Keratinocyte (primary cell): ENCODE measurements around the gene ANKMY1. TPM values are rescaled to one million over a fixed set of nuclear protein-coding genes. Genes with fewer than 3 reads are reported as not detected.
A peak's percentile ranks its signal among the peaks of the same experiment; 100 is the strongest.

Experiments used
- DNase-seq: peaks from one replicate; pipeline ENCODE4 v3.0.0-alpha.2; 2011; ENCODE audit warnings: low read depth, missing footprints, low spot score
- FAIRE-seq: peaks from 2 replicates; lab custom pipeline; 2011; peaks lifted over from hg19 to GRCh38; lab: Jason Lieb, UNC
- H2AFZ ChIP-seq: 2 replicates; pipeline ENCODE4 v1.6.0; 2012; ENCODE audit warnings: low read length, control low read depth, inconsistent platforms; ENCODE audit not compliant: control insufficient read depth
- H3K27ac ChIP-seq: 2 replicates; pipeline ENCODE4 v1.5.1; 2011; ENCODE audit warnings: low read length; ENCODE audit not compliant: control insufficient read depth, insufficient read depth
- H3K27me3 ChIP-seq: 3 replicates; pipeline ENCODE4 v1.6.0; 2011; ENCODE audit warnings: low read length; ENCODE audit not compliant: control insufficient read depth, insufficient read depth; ENCODE audit errors: extremely low read depth
- H3K36me3 ChIP-seq, 2 experiments: 2 replicates in 1 of 2; 3 replicates in 1 of 2; pipeline ENCODE4 v1.5.1; 2011; ENCODE audit warnings: low read length in 2 of 2, mild to moderate bottlenecking in 1 of 2; ENCODE audit not compliant: control insufficient read depth in 2 of 2, insufficient read depth in 2 of 2; ENCODE audit errors: extremely low read depth in 1 of 2
- H3K4me1 ChIP-seq: 3 replicates; pipeline ENCODE4 v1.5.1; 2011; ENCODE audit warnings: low read length; ENCODE audit not compliant: control insufficient read depth, insufficient read depth; ENCODE audit errors: extremely low read depth
- H3K4me2 ChIP-seq: 3 replicates; pipeline ENCODE4 v1.6.0; 2011; ENCODE audit warnings: low read depth, low read length; ENCODE audit not compliant: control insufficient read depth, insufficient read depth; ENCODE audit errors: extremely low read depth
- H3K4me3 ChIP-seq, 3 experiments: fragments of 200-600 bp in 1 of 3; sonication (generic) in 1 of 3; 2 replicates in 2 of 3; 3 replicates in 1 of 3; pipeline ENCODE4 v1.5.1; 2011 to 2016; ENCODE audit warnings: low read length in 3 of 3, mild to moderate bottlenecking in 3 of 3, control low read depth in 2 of 3, inconsistent platforms in 1 of 3, low read depth in 1 of 3, mixed read lengths in 1 of 3, mixed run types in 1 of 3, moderate library complexity in 1 of 3; ENCODE audit not compliant: control insufficient read depth in 2 of 3, insufficient read depth in 2 of 3; ENCODE audit errors: extremely low read depth in 1 of 3
- H3K79me2 ChIP-seq: 2 replicates; pipeline ENCODE4 v1.6.0; 2012; ENCODE audit warnings: low read length; ENCODE audit not compliant: control insufficient read depth, insufficient read depth
- H3K9ac ChIP-seq: 3 replicates; pipeline ENCODE4 v1.6.0; 2011; ENCODE audit warnings: low read length; ENCODE audit not compliant: control insufficient read depth, insufficient read depth; ENCODE audit errors: extremely low read depth
- H3K9me1 ChIP-seq: 3 replicates; pipeline ENCODE4 v1.6.0; 2011; ENCODE audit warnings: low read length; ENCODE audit not compliant: control insufficient read depth, insufficient read depth; ENCODE audit errors: extremely low read depth
- H3K9me3 ChIP-seq: 2 replicates; pipeline ENCODE4 v1.5.1; 2012; ENCODE audit warnings: low read depth, low read length; ENCODE audit not compliant: control insufficient read depth
- H4K20me1 ChIP-seq: 3 replicates; pipeline ENCODE4 v1.6.0; 2011; ENCODE audit warnings: low read length; ENCODE audit not compliant: control insufficient read depth, insufficient read depth; ENCODE audit errors: extremely low read depth
- EZH2 ChIP-seq: IDR thresholded peaks from one replicate; pipeline ENCODE4 v1.6.1; 2012; ENCODE audit warnings: inconsistent platforms, mild to moderate bottlenecking, low read length, moderate library complexity
- dilution Hi-C: fragments of 300-500 bp; cut with MboI; formaldehyde crosslinking; loops from one replicate; pipeline ENCODE4 v1.7.0; 2020; ENCODE audit warnings: low sequenced_read_pairs; ENCODE audit not compliant: extremely low pct_ligation_motif_present
- polyA plus RNA-seq, 5 experiments: library from polyadenylated mRNA; depleted of rRNA in 3 of 5; stranded (reverse) in 3 of 5; stranded (forward) in 1 of 5; unstranded in 1 of 5; fragments of >200 nt; gene quantifications; 1 replicate in 1 of 5; 2 replicates in 3 of 5; 3 replicates in 1 of 5; pipeline versions ENCODE4 v1.2.1 to v1.2.3, GENCODE V29; 2011 to 2012; ENCODE audit warnings: missing spikeins in 2 of 5, low read depth in 1 of 5, low replicate concordance in 1 of 5
- TF ChIP-seq, protein P1 (sequence below), 3 experiments: IDR thresholded peaks in 1 of 3; conservative IDR thresholded peaks in 1 of 3; optimal IDR thresholded peaks in 1 of 3; 2 replicates in 2 of 3; 3 replicates in 1 of 3; pipeline versions ENCODE3 to v1.5.1; 2011; ENCODE audit warnings: low read length in 3 of 3, mild to moderate bottlenecking in 3 of 3, moderate library complexity in 2 of 3, control low read depth in 1 of 3, inconsistent platforms in 1 of 3; ENCODE audit not compliant: insufficient read depth in 2 of 3; ENCODE audit errors: extremely low read depth in 1 of 3

Gene ANKMY1
- polyA plus RNA-seq, 1 donor (not counting 4 experiments of a cell fraction or from before 2014, with no cell fraction given), result 3.3 TPM

DNA sequence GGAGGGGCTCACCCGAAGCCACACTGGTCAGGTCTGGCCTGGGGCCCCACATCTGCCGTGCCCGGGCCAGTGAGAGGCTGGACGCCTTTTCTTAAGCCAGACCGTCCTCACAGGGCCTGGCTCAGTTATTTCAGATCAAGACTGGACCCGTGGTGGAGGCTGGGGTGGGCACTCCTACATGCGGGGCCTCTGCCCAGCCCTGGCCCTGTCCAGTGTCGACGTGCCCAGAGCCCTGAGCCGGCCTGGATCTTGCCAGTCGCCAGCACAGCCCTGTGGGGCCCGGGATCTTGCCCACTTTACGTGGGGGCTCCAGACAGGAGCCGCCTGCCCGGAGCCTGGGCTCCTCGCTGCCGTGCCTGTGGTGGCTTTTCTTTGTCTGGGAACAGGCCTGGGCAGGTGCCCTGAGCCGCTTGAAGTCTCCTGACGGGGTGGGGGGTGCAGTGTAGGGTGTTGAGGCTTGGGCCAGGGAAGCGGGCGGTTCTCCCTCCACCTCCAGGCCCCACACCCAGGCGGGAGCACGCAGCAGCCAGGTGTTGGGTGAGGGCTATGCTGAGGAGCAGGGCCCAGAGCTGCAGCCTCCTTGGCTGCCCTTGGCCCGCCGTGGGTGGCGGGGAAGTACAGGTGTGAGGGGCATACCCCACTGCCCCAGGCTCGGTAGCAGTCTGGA is 116.3 kb downstream of the ANKMY1 start:
- Histone ChIP-seq H3K27ac (peak overlapping the region; percentile 69), H3K27me3 (no peaks in the 10 kb centered on the region), H3K4me1 (peaks cover 52% of the 10 kb centered on the region), H3K4me3 (peak overlapping the region in 2 of 3 experiments; percentile 27 to 38), H3K79me2 (peaks cover 96% of the 10 kb centered on the region), H3K9me3 (no peaks in the 10 kb centered on the region), H3K4me2 (peak overlapping the region; percentile 73), H3K9me1 (peaks cover 3% of the 10 kb centered on the region), H4K20me1 (peaks cover 43% of the 10 kb centered on the region), H2AFZ (no peak overlapping the region), H3K9ac (peak overlapping the region; percentile 66), H3K36me3 (peaks cover 10 to 17% of the 10 kb centered on the region in 2 experiments)
- FAIRE-seq (no peak), DNase-seq (no peak)
- dilution Hi-C loops, result no loop called here
- TF ChIP-seq, protein P1, sequence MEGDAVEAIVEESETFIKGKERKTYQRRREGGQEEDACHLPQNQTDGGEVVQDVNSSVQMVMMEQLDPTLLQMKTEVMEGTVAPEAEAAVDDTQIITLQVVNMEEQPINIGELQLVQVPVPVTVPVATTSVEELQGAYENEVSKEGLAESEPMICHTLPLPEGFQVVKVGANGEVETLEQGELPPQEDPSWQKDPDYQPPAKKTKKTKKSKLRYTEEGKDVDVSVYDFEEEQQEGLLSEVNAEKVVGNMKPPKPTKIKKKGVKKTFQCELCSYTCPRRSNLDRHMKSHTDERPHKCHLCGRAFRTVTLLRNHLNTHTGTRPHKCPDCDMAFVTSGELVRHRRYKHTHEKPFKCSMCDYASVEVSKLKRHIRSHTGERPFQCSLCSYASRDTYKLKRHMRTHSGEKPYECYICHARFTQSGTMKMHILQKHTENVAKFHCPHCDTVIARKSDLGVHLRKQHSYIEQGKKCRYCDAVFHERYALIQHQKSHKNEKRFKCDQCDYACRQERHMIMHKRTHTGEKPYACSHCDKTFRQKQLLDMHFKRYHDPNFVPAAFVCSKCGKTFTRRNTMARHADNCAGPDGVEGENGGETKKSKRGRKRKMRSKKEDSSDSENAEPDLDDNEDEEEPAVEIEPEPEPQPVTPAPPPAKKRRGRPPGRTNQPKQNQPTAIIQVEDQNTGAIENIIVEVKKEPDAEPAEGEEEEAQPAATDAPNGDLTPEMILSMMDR (optimal IDR thresholded peaks at IDR 0.05 in 1 of 3, IDR thresholded peaks at IDR 0.05 in 1 of 3, conservative IDR thresholded peaks at IDR 0.05 in 1 of 3; ENCODE audit: extremely low read depth in 1 of 3, insufficient read depth in 2 of 3, low read length in 3 of 3), result no peak
- no peak for TF ChIP-seq EZH2

DNA sequence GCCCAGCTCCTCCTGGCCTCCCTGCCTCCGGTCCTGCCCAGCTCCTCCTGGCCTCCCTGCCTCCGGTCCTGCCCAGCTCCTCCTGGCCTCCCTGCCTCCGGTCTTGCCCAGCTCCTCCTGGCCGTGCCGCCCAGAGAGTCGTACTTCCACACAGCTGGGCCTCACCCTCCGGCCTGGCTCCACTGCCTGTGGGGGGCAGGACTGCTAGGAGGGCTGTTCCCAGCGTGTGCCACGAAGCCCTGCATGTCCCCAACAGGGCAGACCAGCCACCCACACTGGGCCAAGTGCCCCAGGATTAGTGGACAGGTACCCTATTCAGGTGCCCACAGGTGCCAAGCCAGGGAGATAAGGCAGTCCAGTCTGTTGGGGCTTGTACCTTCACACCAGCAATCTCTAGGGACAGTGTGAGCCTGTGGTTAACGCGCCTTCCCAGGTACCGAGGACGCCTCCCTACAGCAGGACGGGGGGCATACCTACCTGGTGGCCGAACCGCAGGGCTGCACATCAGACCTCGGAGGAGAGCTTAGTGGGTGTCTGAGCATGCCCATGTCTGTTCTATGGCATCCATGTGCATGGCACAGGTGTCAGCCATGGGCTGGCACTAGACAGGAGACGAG is 117.0 kb downstream of the ANKMY1 start:
- peaks cover 38% of the 10 kb centered on the region for H4K20me1 ChIP-seq
- no peaks in the 10 kb centered on the region for H3K27me3 ChIP-seq
- peak overlapping the region in 1 of 3 experiments; percentile 38 for H3K4me3 ChIP-seq
- H3K36me3 ChIP-seq, result peaks cover 7 to 16% of the 10 kb centered on the region in 2 experiments
- peaks cover 3% of the 10 kb centered on the region for H3K9me1 ChIP-seq
- peak overlapping the region; percentile 73 for H3K4me2 ChIP-seq
- H3K9ac ChIP-seq, result peak overlapping the region; percentile 66
- dilution Hi-C loops, result no loop called here
- no peak overlapping the region for H2AFZ ChIP-seq
- DNase-seq (no peak), FAIRE-seq (peak; percentile 75)
- peak overlapping the region; percentile 69 for H3K27ac ChIP-seq
- no peak for TF ChIP-seq EZH2
- peaks cover 93% of the 10 kb centered on the region for H3K79me2 ChIP-seq
- H3K9me3 ChIP-seq, result no peaks in the 10 kb centered on the region
- H3K4me1 ChIP-seq, result peaks cover 52% of the 10 kb centered on the region
